GM21390 (cell line): ENCODE measurements around the gene OR4F6.
"Not testable (repeated sequence)": the region's sequence is repeated elsewhere in the genome, so short reads cannot be mapped to it uniquely, and the experiment has no call there.

Experiments used
- ATAC-seq: cut with Tn5 transposase; IDR thresholded peaks from one replicate; pipeline ENCODE4 v1.9.1; 2021; ENCODE audit not compliant: unreplicated experiment

OR4F6 gene

DNA sequence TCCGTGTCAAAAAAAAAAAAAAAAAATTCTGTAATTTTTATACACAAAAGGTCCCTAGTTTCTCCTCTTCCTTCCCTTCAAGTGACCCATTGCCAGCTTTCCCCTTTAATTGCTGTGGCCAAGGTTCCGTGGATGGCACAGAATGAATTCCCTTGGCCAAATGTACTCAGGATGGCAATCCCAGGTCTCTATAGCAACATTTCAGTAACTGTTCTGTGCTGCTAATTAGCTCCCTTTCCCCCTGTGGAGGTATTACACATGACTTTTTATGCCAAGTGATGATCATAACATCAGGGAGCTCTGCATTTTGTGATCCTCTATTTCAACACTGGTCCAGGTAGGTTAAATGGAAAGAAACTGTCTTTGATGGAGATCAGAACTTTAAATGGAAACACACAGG is at the start of gene OR4F6:
Gene OR4F6 (plus strand): TSS at position 301 of the 400 bp plus-strand sequence. CDS start 2,211 bp downstream, outside the sequence.
- no peak for ATAC-seq

- not testable (repeated sequence) for ATAC-seq
Observed at GRCh38 chr15:101764669-101765339, 38.5 kb upstream of the OR4F6 start.

GRCh38 chr15:101765340-101765671 is 38.0 kb upstream of the OR4F6 start:
- ATAC-seq = not testable (repeated sequence)

- no peak for ATAC-seq
Observed at GRCh38 chr15:101765772-101766456, 37.4 kb upstream of the OR4F6 start.

GRCh38 chr15:101767083-101767640 is 36.1 kb upstream of the OR4F6 start:
- ATAC-seq = not testable (repeated sequence)

GRCh38 chr15:101772921-101773320 is 30.4 kb upstream of the OR4F6 start:
- ATAC-seq = no peak

DNA sequence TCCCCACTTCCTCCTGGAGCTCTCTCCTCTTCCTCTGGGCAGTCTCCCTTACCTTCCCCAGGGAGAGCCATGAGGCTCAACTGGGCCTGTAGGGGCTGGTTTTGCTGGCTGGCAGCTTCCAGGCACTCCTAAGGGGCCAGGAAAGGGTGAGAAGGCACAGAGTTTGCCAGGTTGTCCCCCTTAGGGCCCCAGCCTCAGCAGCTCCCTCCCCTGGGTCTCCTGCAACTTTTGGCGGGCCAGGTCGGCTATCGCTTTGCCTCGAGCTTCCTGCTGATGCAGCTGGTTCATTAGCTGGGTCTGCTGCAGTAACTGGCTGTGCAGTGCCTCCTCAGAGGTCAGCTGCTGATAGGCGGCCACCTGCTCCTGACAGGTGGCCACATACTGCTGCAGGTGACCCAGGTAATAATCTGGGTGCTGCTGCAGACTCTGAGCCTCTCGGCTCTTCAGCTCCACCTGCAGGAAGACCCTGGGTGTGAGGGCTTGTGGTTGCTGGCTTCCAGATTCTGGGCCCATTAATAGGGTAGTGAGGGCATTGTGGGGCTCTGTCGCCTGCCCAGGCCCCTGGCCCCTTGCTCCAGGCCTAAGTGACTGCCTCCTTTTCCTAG is 29.7 kb upstream of the OR4F6 start:
- ATAC-seq = no peak

GRCh38 chr15:101775136-101775535 is 28.2 kb upstream of the OR4F6 start:
- no peak for ATAC-seq

GRCh38 chr15:101778576-101778975 is 24.7 kb upstream of the OR4F6 start:
- ATAC-seq = not testable (repeated sequence)

GRCh38 chr15:101780225-101780624 is 23.1 kb upstream of the OR4F6 start:
- not testable (repeated sequence) for ATAC-seq

DNA sequence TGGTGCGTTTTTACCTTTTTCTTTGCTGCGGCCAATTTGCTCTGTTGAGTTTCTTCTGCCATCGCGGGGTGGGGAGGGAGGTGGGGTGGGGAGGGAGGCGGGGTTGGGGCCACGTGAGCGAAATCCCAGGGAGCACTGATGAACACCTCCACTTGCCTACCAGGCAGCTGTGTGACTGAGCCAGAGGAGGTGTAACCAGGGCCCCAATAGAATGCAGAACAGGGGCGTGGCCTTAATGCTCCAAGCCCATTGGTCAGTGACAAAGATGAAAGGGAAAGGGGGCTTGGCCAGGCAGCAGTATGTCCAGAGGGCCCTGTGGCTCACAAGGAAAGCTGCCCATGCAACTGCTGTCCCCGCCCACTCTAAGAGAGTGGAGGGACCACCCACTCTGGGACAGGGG is 21.4 kb upstream of the OR4F6 start:
- ATAC-seq = no peak

GRCh38 chr15:101784644-101785043 is 18.7 kb upstream of the OR4F6 start:
- ATAC-seq = no peak

DNA sequence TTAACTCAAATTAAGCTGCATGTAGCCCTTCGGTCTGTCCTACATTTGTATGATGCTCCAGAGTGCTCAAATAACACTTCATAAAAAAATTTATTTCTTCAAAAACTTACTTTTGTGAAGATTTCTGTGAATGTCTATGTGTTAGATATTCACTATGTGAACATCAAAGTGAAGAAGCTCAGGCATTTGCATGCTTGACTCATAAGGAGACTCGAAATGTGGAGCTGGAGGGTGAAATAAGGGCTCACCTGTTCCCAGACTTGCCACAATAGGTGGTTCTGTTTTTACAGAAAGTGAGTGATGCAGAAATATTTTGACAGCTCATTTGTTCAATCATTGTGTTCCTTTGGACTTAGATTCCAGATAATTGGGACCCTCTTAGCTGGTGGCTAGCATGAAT is 16.9 kb upstream of the OR4F6 start:
- ATAC-seq = not testable (repeated sequence)

DNA sequence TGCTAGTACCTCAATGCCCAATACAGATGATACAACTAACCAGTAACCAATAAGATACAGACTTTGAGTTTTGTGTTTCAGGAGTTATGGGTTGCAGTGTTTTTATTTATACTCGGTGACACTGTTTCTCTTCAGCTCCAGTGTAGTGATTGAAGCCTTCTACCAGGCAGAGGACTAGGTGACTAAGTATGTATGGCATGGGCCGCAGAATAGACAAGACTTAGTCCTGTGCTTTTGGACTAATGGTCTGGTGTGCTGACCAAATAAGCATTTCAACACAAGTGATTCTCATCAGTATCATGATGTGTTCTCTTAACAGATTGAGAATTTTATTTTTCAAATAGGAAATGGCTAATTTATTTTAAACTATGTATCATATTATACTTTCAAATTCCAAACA is 15.3 kb upstream of the OR4F6 start:
- not testable (repeated sequence) for ATAC-seq

DNA sequence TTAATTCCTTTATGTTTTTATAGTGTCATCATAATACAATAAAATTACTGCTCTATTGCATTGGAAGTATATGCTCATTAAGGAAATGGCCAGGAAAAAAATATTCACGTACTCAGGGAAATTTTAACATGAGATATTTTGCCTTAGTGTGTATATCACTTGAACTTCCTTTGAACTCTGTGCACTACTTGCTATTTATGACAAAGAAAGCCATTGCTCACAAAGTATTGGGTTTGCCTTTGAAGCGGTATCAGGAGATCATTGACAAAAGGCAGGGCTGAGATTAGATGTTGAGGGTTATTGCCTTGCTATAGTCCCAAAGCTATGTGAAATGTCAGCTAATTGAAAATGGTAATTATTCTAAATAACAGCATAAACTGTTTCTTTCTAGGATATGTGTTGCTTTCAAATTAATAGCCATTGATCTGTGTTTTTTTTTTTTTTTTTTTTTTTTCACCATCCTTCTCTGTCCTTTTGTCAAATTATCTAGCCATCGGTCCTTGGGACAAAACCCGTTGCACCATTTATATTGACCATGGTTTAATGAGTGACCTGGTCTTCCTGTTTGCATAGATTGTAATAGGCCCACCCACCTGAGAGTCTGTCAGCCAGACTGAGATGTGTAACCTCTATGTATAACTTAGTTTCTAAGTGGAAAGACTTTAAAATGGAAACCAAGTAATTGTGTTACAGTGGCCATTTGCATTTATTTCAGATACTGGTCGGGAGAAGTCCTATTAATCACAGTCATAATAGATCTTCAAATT is 14.6 kb upstream of the OR4F6 start:
- not testable (repeated sequence) for ATAC-seq

GRCh38 chr15:101790748-101791147 is 12.6 kb upstream of the OR4F6 start:
- not testable (repeated sequence) for ATAC-seq

- ATAC-seq = not testable (repeated sequence)
Observed at GRCh38 chr15:101793981-101794380, 9.3 kb upstream of the OR4F6 start.

- no peak for ATAC-seq
Observed at GRCh38 chr15:101795455-101795854, 7.9 kb upstream of the OR4F6 start.

GRCh38 chr15:101799665-101800064 is 3.6 kb upstream of the OR4F6 start:
- no peak for ATAC-seq

DNA sequence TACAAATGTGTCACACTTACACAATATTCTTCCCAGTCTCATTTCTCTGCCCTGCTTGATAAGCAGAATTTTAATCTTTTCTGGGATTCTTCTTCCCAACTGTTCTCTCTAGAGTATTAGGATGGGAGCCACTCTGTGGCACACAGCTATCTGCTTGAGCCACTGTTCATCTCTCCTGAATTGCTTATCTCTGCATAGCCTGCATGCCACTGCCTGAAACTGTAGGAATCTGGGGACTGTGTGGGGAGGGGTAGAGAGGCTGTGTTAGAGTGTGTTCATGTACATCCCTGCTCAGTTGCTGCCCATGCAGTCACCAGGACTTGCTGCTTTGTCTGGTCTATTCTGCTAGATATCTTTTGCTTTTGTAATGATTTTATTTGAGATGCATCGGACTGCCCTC is 2.3 kb upstream of the OR4F6 start:
- ATAC-seq = no peak

DNA sequence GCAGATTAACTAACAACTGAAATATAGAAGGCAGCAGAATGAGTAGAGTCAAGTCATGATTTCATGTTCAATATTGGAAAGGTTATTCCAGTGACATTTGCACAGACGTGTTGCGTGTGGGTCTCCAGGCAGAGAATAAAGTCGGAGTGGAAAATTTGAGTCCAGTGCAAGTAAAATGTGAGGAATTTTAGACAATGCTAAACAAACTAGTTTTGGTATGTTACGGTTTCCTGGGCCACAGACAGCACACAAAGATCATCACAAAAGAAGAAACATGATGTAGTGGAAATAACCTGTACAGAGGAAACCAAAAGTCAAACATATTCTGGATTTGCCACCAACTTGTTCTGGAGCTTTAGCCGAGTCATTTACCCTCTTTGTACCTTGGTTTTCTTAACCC is 367 bp downstream of the OR4F6 start:
- ATAC-seq = no peak
